NCI-H82 treated with DMSO at 0.1 percent for 48 hours (cell line): ENCODE data around the gene MAGEF1.

ENCODE experiments used
- DNase-seq: peaks from one replicate; lab custom pipeline; 2025; ENCODE audit not compliant: unreplicated experiment; lab: John Stamatoyannopoulos, UW

Gene MAGEF1

GRCh38 chr3:184725176-184725719, 13.4 kb upstream of the MAGEF1 start:
- DNase-seq, result no peak

GRCh38 chr3:184724699-184725098, 12.8 kb upstream of the MAGEF1 start:
- DNase-seq, result no peak

GRCh38 chr3:184719709-184720108, 7.8 kb upstream of the MAGEF1 start:
- no peak for DNase-seq

- no peak for DNase-seq
Measured at GRCh38 chr3:184718431-184718830, 6.6 kb upstream of the MAGEF1 start.

DNA sequence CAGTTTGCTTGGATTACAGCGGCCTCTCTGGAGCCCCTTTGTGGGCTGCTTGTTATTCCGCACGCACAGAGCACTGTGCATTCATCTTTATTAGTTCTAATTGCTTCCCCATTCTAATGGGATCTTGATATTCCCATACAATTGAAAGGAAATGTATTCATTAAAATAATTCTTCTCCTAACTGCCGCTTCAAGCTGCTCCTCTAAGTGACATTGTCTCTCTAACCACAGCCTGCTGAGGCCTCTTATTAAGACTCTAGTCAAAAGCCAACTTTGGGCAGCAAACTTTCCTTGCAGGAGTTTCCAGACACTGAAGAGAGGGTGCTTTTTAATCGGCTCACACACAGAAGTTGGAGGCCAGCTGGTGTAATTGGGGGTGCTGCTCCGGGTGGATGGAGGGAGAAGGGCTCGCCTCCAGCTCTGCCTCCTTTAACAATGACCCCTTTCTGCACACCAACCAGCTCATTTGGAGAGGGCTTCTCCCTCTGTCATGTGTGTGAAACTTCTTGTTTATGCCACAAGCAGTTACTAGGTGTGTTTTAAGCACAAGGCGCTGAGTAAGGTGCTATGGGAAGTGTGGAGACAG, 5.6 kb upstream of the MAGEF1 start:
- no peak for DNase-seq

GRCh38 chr3:184716622-184717398, 4.9 kb upstream of the MAGEF1 start:
- DNase-seq, result peak; percentile 35

- DNase-seq, result no peak
Measured at GRCh38 chr3:184715943-184716621, 4.2 kb upstream of the MAGEF1 start.

GRCh38 chr3:184713521-184713920, 1.7 kb upstream of the MAGEF1 start:
- no peak for DNase-seq

GRCh38 chr3:184713040-184713355, 1.1 kb upstream of the MAGEF1 start:
- no peak for DNase-seq

DNA sequence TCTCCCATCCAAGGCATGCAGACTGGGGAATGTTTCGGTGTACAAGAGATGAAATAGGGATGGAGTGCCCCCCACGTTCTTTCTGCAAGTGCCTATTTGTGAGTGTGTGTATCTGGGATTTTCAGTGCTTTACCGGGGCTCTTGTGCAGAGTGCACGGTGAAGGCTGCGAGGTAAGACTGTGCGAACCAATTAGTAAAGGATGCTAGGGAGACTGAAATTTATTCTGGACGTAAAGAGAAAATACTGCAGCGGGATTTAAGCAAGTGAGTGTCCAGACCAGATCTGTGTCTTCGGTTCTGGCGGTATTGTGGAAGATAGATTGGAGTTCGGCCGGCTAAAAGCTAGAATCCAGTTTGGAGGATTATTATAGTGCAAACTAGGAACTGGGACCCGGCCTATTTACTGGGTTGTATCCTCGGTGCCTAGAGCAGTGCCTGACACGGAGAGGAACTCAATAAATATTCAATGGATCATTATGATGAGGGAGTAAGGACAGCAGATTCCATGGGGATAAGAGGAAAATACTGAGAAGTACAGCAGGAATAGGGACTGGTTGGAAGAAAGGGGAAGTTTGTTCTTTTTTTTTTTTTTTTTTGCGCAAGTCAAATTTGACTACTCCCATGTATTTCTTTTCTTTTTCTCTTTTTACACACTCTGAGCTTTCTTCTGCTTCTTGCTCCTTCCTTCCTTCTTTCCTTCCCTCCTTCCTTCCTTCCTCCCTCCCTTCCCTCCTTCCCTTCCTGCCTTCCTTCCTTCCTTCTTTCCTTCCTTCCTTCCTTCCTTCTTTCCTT, 580 bp upstream of the MAGEF1 start:
- DNase-seq, result no peak

DNA sequence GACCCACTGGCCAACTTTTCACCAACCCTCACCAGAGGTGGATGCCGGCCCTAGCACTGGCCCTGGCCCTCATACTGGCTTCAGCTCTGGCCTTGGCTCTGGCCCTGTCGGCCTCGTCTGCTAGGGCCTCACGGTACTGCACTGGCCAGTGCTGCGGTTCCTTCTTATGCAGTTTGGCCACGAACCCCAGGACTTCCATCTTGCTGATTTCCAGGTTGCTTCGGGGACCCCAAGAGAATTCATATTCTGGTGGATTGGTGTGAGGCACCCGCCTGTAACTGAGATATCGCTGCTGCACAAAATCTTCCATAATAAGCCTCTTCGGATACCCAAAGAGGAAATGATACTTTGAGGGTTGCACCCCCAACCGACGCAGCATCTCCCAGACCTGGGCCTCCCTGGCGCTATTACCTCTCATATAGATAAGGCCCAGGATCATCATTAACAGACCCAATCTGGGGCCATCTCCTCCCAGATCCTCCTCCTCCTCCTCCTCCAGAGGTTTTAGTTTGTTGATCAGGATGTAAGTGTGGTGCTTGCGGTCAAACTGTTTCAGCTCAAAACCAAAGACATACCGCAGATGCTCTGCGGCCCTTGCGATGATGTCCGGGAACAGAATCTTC, 883 bp downstream of the MAGEF1 start:
- DNase-seq, result no peak

- DNase-seq, result no peak
Measured at GRCh38 chr3:184703657-184704056, 8.2 kb downstream of the MAGEF1 start.

- no peak for DNase-seq
Measured at GRCh38 chr3:184700759-184701158, 11.1 kb downstream of the MAGEF1 start.

GRCh38 chr3:184697845-184698244, 14.0 kb downstream of the MAGEF1 start:
- DNase-seq, result no peak

GRCh38 chr3:184696697-184697096, 15.2 kb downstream of the MAGEF1 start:
- DNase-seq, result no peak

DNA sequence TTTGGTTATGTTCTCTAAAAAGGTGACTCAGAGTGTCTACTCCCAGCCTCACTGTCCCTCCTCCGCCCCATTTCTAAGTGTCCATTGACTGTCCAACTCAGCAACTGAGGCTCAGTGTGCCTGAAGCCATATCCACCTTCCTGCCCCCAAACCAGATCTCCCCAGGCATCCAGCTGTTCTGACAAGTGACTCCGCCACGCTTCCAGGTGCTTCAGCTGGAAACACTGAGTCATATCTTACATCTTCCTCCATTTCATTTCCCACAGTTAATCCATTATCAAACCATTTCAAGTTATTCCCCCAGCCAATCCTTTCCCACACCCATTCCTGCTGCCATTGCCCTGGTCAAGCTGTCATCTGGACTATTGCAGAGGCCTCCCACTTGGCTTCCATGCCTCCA, 17.1 kb downstream of the MAGEF1 start:
- DNase-seq, result no peak

GRCh38 chr3:184694133-184694665, 17.7 kb downstream of the MAGEF1 start:
- no peak for DNase-seq

DNA sequence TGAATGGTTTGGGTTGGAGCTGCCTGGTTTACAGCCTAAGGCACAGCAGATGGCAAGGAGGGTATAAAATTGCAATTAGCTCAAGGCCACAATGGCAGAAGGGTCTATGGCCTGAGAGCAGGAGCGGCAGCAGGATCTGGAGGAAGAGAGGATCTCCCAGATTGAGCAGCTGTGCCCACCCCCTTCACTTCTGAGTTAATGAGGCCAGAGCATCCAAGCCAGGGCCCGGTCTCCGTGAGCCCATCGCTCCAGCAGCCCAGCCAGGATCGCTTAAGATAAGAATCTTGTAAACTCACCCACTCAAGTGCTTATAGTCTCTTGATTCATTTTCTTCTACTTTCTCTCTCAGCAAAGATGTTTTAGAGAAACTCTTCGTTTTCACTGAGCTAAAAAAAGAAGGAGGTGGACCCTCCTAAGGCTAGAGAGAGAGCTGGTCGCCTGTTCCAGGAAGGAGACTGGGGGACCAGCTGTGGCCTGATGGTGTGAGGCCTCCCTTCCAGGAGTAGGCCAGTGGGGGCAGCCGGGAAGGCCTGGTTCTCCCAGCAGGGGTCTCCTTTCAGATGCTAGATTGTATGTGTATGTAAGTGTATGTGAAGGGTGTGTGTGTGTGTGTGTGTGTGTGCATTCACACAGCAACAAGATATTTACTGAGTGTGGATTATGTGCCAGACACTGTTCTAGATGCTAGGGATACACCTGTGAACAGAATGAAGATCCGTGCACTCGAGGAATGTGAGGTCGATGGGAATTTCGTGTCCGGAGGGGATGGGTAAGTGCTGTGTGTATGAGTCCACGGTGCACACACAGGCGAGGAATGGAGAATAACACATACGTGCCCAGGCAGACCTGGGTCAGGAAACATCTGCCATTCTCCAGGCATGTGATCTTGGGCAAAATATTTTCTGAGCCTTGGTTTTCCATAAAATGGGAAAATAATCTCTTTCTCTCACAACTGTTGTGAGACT, 18.6 kb downstream of the MAGEF1 start:
- peak; percentile 78 for DNase-seq

DNA sequence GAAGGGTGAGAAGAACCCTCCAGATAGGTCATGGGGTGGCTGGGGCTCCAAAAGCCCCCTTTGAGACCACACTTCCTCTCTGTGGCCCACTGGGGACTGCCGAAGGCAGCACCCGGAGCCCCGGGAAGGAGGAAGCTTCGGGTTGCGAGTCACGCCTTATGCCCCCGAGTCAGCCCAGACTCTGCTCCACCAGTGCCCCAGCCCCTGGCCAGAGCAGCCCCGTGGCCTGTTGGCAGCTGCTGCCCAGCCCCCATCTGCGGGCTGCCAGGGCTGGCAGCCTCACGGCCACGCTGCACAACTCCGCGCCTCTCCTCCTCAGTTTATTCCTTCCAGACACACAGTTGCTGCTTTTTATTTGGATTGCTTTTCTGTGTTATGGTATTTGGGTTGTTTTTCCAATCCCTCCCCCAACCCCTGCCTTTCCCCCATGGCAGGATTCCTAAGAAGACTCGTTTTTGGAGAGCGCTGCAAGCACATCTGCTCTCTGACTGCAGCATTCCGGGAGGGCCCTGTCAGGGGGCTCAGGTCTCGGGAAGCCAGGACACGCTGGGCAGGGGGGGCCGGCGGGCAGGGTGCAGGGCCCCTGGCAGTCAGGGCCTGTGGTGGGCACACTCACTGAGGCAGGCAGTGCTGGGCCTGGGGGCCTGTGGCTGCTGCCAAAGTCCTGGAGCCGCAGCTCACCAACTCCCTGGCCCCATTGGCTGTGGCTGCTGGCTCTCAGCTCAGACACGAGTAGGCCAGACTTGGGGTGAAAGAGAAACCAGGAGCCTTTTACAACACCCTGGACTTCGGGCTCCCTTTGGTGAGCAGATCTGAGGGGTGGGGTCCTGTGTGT, 20.2 kb downstream of the MAGEF1 start:
- DNase-seq, result no peak
